Kidney (tissue), 14 donors: ENCODE measurements around the gene EIF6. TPM values are rescaled to one million over a fixed set of nuclear protein-coding genes. Genes with fewer than 3 reads are reported as not detected.

Source experiments
- DNase-seq, 5 donors: peaks; one replicate each; pipeline ENCODE4 v3.0.0-alpha.2; 2013 to 2020
- FAIRE-seq: peaks from 2 replicates; lab custom pipeline; 2012; peaks lifted over from hg19 to GRCh38; lab: Jason Lieb, UNC
- H3K27ac ChIP-seq, 2 donors: one replicate each; pipeline ENCODE4 v1.7.0; 2013; ENCODE audit warnings: low read depth in 2 of 2, low read length in 2 of 2, inconsistent platforms in 1 of 2
- H3K27me3 ChIP-seq: one replicate; pipeline ENCODE4 v1.7.1; 2013; ENCODE audit warnings: low read length, inconsistent platforms; ENCODE audit not compliant: control insufficient read depth, insufficient read depth
- H3K36me3 ChIP-seq, 3 donors: one replicate each; pipeline versions ENCODE4 v1.7.0 to v1.7.1; 2013; ENCODE audit warnings: low read length in 3 of 3, control low read depth in 1 of 3, inconsistent platforms in 1 of 3; ENCODE audit not compliant: insufficient read depth in 3 of 3, control insufficient read depth in 2 of 3
- H3K4me1 ChIP-seq, 3 donors: one replicate each; pipeline versions ENCODE4 v1.7.0 to v1.7.1; 2013; ENCODE audit warnings: low read length in 3 of 3, inconsistent platforms in 1 of 3, low read depth in 1 of 3; ENCODE audit not compliant: control insufficient read depth in 2 of 3, insufficient read depth in 2 of 3
- H3K4me3 ChIP-seq, 3 donors: one replicate each; pipeline versions ENCODE4 v1.7.0 to v1.8.1; 2013; ENCODE audit warnings: low read length in 3 of 3, control low read depth in 1 of 3, inconsistent platforms in 1 of 3
- H3K9ac ChIP-seq, 3 donors: one replicate each; pipeline versions ENCODE4 v1.7.0 to v1.7.1; 2013; ENCODE audit warnings: low read length in 3 of 3, control low read depth in 1 of 3, inconsistent platforms in 1 of 3
- H3K9me3 ChIP-seq, 3 donors: one replicate each; pipeline versions ENCODE4 v1.7.0 to v1.7.1; 2013; ENCODE audit warnings: low read length in 3 of 3, control low read depth in 1 of 3, inconsistent platforms in 1 of 3; ENCODE audit not compliant: control insufficient read depth in 2 of 3, insufficient read depth in 1 of 3
- CTCF ChIP-seq: IDR thresholded peaks from 3 replicates; pipeline ENCODE4 v1.5.1; 2012; ENCODE audit warnings: mild to moderate bottlenecking, moderate library complexity, borderline replicate concordance; ENCODE audit not compliant: insufficient read depth; ENCODE audit errors: extremely low read depth
- intact Hi-C: fragments of 100-400 bp; cut with DNase I; formaldehyde crosslinking; loops from one replicate; pipeline ENCODE4 v1.11.1; 2022
- polyA plus RNA-seq: library from polyadenylated mRNA; stranded (reverse); fragments of 350-450 nt; fragmentation: Illumina TruSeq; extraction: RNeasy Lipid Tissue Mini Kit (QIAGEN cat#74804); gene quantifications from one replicate; pipeline ENCODE4 v1.2.3, GENCODE V29; 2014; ENCODE audit warnings: low read depth, low replicate concordance; ENCODE audit not compliant: insufficient read depth
- total RNA-seq: library from RNA; stranded (reverse); fragmentation: NEBNext Ultra II Directional; extraction: Animal tissue kit (Norgen Biotek cat#: 25700); gene quantifications from one replicate; pipeline ENCODE4 v1.2.1, GENCODE V29; 2021
- donor health status: control.
- donor health status: control.
- donor health status: control.
- donor health status: control.
- donor health status: control.
- donor health status: DM: yes; HTN: yes; CAD: no.
- donor health status: Normal renal cell carcinoma (clear cell type).

The EIF6 gene
- total and polyA plus RNA-seq, 2 donors from 2014 or later = 114 to 254 TPM

DNA sequence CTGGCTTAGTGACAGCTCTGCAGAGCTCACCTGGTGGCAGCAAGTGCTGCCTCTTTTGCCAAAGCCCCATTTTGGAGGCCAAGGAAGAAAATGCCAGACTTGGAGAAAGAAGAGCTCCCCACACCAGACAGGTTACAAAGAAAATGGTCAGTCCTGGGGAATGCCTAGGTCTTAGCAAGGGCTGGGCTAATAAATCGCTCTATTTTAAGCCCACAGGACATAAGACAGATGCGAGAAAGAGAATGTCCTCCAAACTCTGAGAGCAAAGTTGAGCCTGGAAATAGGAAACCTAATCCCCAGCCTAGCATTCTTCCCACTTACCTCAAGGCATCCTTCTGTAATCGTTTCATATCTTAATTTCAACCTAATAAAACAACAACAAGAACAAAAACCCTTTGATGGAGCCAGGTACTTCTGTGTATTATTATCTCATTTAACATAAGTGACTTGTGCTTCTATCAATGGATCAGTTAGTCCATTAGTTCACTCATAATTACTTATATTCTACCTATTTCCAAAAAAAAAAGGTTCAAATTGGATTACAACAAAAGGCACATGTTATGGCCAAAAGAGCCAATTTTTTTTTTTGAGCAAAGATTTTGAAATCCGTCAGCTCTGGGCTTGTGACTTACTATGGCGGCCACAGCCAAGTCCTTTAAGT is 48.1 kb upstream of the EIF6 start:
- intact Hi-C loops = no loop called here
- H3K36me3 ChIP-seq = no peaks in the 10 kb centered on the region
- DNase-seq (no peak), FAIRE-seq (no peak)
- no peak for TF ChIP-seq CTCF
- no peaks in the 10 kb centered on the region for H3K9me3 ChIP-seq
- no peak overlapping the region for H3K9ac ChIP-seq
- peaks cover 0 to 3% (median 2%) of the 10 kb centered on the region in 3 donors for H3K4me1 ChIP-seq
- no peak overlapping the region for H3K27ac ChIP-seq
- H3K4me3 ChIP-seq = no peak overlapping the region
- H3K27me3 ChIP-seq = no peaks in the 10 kb centered on the region

GRCh38 chr20:35329435-35330139 is 45.0 kb upstream of the EIF6 start:
- FAIRE-seq = no peak
- H3K4me1 ChIP-seq = peaks cover 2 to 10% (median 6%) of the 10 kb centered on the region in 3 donors
- H3K27ac ChIP-seq = no peak overlapping the region
- no peaks in the 10 kb centered on the region for H3K9me3 ChIP-seq
- no peak overlapping the region for H3K4me3 ChIP-seq
- intact Hi-C loops = no loop called here
- TF ChIP-seq CTCF = peak; percentile 41
- DNase-seq = no peak
- H3K27me3 ChIP-seq = no peaks in the 10 kb centered on the region
- H3K9ac ChIP-seq = no peak overlapping the region
- no peaks in the 10 kb centered on the region for H3K36me3 ChIP-seq

- Histone ChIP-seq H3K4me3 (no peak overlapping the region), H3K9me3 (no peaks in the 10 kb centered on the region), H3K9ac (no peak overlapping the region), H3K27me3 (no peaks in the 10 kb centered on the region), H3K27ac (no peak overlapping the region), H3K36me3 (no peaks in the 10 kb centered on the region), H3K4me1 (peaks cover 0 to 10% (median 6%) of the 10 kb centered on the region in 3 donors)
- no peak for TF ChIP-seq CTCF
- DNase-seq (no peak), FAIRE-seq (no peak)
- intact Hi-C loops = no loop called here
These were observed 44.1 kb upstream of the EIF6 start for GRCh38 chr20:35328689-35329088.
